ENCODE measurements around the gene ADH5. TPM values are rescaled to one million over a fixed set of nuclear protein-coding genes. Genes with fewer than 3 reads are reported as not detected.

Gene ADH5
- total RNA-seq: 100 to 1,000 TPM; 113 to 127 TPM
- polyA plus RNA-seq: 100 to 1,000 TPM in 1 of 2 donors, 10 to 100 TPM in 1; 90.4 to 190 TPM

DNA sequence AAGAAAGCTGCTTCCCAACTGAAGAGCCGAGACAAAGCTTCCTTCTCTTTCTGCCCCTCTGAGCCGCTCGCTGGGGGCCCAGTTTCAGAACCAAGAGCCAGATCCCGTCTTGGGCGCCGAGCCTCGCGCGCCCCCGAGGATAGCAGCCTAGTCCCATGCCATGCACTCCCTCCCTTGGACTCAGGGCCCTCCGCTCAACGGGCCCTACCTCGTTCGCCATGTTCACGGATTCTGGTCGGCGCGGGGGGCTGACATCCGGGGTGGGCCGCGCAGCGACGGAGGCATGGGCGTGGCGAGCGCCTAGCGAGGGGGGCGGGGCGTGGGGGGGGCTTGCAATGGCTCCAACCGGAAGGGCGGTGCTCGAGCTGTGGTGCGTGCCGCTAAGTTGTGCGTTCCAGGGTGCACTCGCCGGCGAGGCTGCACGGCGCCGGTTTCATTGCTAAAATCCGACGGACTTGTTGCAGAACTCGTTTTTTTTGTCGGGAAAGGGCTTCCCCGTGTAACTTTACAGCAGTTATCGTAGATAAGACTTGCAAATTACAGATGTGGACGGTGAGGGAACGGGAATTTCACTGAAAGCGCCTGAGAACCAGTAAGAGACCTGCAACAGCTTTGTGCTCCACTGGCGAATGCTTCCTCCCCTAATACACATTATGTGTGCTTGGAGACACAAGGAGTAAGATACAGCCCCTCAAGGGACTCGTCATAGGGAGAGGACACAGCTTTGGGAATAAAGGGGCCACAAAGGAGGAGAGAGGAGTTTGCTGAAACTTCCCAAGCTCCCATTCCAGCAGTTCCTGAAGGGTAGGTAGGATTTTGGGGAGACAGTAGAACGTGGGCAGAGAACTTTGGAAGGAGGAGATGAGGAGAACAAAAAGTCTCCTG, at the start of gene ADH5:
ADH5 (minus strand) TSS at position 308 of the 885 bp plus-strand sequence; CDS start at position 220, 88 bp downstream.
- Histone ChIP-seq H3K4me1 (ENCODE audit: control insufficient read depth in 4 of 4, insufficient read depth in 4 of 4, low read length in 3 of 4) (peaks cover 4 to 17% (median 13%) of the 10 kb centered on the region in 4 donors), H3K27ac (ENCODE audit: low read depth in 1 of 2, low read length in 2 of 2) (peak within 1 kb of the TSS; percentile 90 to 94), H3K9me3 (ENCODE audit: control insufficient read depth in 4 of 4, low read length in 3 of 4) (no peaks in the 10 kb centered on the region), H3K9ac (ENCODE audit: low read depth in 1 of 2, low read length in 2 of 2) (peak within 1 kb of the TSS; percentile 34 to 98), H3K4me3 (ENCODE audit: low read depth in 1 of 3, low read length in 3 of 3) (peak within 1 kb of the TSS; percentile 75 to 97 (median 94)), H3K27me3 (ENCODE audit: control insufficient read depth in 4 of 4, insufficient read depth in 4 of 4, low read length in 3 of 4) (no peaks in the 10 kb centered on the region), H3K36me3 (ENCODE audit: control insufficient read depth in 4 of 4, insufficient read depth in 3 of 4, low read depth in 1 of 4, low read length in 3 of 4) (peaks cover 9 to 14% (median 11%) of the 10 kb centered on the region in 4 donors)
- TF ChIP-seq SP1 (IDR thresholded peaks at IDR 0.05): peak; percentile 44
- peak; percentile 52 to 74 for TF ChIP-seq GABPA (IDR thresholded peaks at IDR 0.05 in 1 of 2, conservative IDR thresholded peaks at IDR 0.05 in 1 of 2)
- TF ChIP-seq RXRA (IDR thresholded peaks at IDR 0.05): no peak
- no peak for TF ChIP-seq EGR1 (IDR thresholded peaks at IDR 0.05; ENCODE audit: low read depth in 2 of 2)
- TF ChIP-seq HNF4G (IDR thresholded peaks at IDR 0.05): no peak
- TF ChIP-seq, protein P1, sequence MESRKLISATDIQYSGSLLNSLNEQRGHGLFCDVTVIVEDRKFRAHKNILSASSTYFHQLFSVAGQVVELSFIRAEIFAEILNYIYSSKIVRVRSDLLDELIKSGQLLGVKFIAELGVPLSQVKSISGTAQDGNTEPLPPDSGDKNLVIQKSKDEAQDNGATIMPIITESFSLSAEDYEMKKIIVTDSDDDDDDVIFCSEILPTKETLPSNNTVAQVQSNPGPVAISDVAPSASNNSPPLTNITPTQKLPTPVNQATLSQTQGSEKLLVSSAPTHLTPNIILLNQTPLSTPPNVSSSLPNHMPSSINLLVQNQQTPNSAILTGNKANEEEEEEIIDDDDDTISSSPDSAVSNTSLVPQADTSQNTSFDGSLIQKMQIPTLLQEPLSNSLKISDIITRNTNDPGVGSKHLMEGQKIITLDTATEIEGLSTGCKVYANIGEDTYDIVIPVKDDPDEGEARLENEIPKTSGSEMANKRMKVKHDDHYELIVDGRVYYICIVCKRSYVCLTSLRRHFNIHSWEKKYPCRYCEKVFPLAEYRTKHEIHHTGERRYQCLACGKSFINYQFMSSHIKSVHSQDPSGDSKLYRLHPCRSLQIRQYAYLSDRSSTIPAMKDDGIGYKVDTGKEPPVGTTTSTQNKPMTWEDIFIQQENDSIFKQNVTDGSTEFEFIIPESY (IDR thresholded peaks at IDR 0.05): no peak
- peak; percentile 38 for TF ChIP-seq TAF1 (conservative IDR thresholded peaks at IDR 0.05)
- TF ChIP-seq, protein P2, sequence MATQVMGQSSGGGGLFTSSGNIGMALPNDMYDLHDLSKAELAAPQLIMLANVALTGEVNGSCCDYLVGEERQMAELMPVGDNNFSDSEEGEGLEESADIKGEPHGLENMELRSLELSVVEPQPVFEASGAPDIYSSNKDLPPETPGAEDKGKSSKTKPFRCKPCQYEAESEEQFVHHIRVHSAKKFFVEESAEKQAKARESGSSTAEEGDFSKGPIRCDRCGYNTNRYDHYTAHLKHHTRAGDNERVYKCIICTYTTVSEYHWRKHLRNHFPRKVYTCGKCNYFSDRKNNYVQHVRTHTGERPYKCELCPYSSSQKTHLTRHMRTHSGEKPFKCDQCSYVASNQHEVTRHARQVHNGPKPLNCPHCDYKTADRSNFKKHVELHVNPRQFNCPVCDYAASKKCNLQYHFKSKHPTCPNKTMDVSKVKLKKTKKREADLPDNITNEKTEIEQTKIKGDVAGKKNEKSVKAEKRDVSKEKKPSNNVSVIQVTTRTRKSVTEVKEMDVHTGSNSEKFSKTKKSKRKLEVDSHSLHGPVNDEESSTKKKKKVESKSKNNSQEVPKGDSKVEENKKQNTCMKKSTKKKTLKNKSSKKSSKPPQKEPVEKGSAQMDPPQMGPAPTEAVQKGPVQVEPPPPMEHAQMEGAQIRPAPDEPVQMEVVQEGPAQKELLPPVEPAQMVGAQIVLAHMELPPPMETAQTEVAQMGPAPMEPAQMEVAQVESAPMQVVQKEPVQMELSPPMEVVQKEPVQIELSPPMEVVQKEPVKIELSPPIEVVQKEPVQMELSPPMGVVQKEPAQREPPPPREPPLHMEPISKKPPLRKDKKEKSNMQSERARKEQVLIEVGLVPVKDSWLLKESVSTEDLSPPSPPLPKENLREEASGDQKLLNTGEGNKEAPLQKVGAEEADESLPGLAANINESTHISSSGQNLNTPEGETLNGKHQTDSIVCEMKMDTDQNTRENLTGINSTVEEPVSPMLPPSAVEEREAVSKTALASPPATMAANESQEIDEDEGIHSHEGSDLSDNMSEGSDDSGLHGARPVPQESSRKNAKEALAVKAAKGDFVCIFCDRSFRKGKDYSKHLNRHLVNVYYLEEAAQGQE (IDR thresholded peaks at IDR 0.05): peak; percentile 16
- TF ChIP-seq RAD21 (IDR thresholded peaks at IDR 0.05): peak in 1 of 2 donors; percentile 21
- TF ChIP-seq, protein P3, sequence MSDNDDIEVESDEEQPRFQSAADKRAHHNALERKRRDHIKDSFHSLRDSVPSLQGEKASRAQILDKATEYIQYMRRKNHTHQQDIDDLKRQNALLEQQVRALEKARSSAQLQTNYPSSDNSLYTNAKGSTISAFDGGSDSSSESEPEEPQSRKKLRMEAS (IDR thresholded peaks at IDR 0.05): peak; percentile 26
- no peak for TF ChIP-seq FOXA2 (IDR thresholded peaks at IDR 0.05)
- no peak for TF ChIP-seq NR2F2 (IDR thresholded peaks at IDR 0.05)
- TF ChIP-seq, protein P4, sequence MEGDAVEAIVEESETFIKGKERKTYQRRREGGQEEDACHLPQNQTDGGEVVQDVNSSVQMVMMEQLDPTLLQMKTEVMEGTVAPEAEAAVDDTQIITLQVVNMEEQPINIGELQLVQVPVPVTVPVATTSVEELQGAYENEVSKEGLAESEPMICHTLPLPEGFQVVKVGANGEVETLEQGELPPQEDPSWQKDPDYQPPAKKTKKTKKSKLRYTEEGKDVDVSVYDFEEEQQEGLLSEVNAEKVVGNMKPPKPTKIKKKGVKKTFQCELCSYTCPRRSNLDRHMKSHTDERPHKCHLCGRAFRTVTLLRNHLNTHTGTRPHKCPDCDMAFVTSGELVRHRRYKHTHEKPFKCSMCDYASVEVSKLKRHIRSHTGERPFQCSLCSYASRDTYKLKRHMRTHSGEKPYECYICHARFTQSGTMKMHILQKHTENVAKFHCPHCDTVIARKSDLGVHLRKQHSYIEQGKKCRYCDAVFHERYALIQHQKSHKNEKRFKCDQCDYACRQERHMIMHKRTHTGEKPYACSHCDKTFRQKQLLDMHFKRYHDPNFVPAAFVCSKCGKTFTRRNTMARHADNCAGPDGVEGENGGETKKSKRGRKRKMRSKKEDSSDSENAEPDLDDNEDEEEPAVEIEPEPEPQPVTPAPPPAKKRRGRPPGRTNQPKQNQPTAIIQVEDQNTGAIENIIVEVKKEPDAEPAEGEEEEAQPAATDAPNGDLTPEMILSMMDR (IDR thresholded peaks at IDR 0.05; ENCODE audit: low read depth, low read length, missing input control): no peak
- peak; percentile 85 for TF ChIP-seq YY1 (IDR thresholded peaks at IDR 0.05)
- TF ChIP-seq FOXA1 (IDR thresholded peaks at IDR 0.05): no peak
- peak; percentile 88 for DNase-seq (ENCODE audit: low spot score)
- under 1% methylated on average over 53 of the region's 53 CpGs for WGBS

All from liver (tissue), 9 donors.